Neural progenitor cell (in vitro differentiated cells): ENCODE measurements around the gene SLC25A29. TPM values are rescaled to one million over a fixed set of nuclear protein-coding genes. Genes with fewer than 3 reads are reported as not detected.

Experiments
- DNase-seq: peaks from one replicate; pipeline ENCODE4 v3.0.0-alpha.2; 2016; ENCODE audit warnings: low spot score
- H2AFZ ChIP-seq: fragments of 200-600 bp; sonication (generic); replicated peaks from 2 replicates; pipeline ENCODE4 v1.6.1; 2016; ENCODE audit warnings: antibody characterized with exemption
- H3F3A ChIP-seq: fragments of 200-600 bp; sonication (generic); 2 replicates; pipeline ENCODE4 v1.6.1; 2016; ENCODE audit warnings: antibody characterized with exemption, low read depth
- H3K27ac ChIP-seq: fragments of 200-600 bp; sonication (generic); 2 replicates; pipeline ENCODE4 v1.5.1; 2016; ENCODE audit warnings: mild to moderate bottlenecking
- H3K27me3 ChIP-seq: fragments of 200-600 bp; sonication (generic); 2 replicates; pipeline ENCODE4 v1.6.1; 2016; ENCODE audit warnings: mild to moderate bottlenecking, moderate library complexity
- H3K36me3 ChIP-seq: fragments of 200-600 bp; sonication (generic); 2 replicates; pipeline ENCODE4 v1.5.1; 2016
- H3K4me1 ChIP-seq: fragments of 200-600 bp; sonication (generic); 2 replicates; pipeline ENCODE4 v1.6.1; 2016; ENCODE audit warnings: mixed run types
- H3K4me2 ChIP-seq: fragments of 200-600 bp; sonication (generic); 2 replicates; pipeline ENCODE4 v1.6.1; 2016
- H3K4me3 ChIP-seq: fragments of 200-600 bp; sonication (generic); 2 replicates; pipeline ENCODE4 v1.5.1; 2016
- H3K79me2 ChIP-seq: fragments of 200-600 bp; sonication (generic); 2 replicates; pipeline ENCODE4 v1.6.1; 2016; ENCODE audit warnings: low read depth
- H3K9ac ChIP-seq: fragments of 200-600 bp; sonication (generic); 2 replicates; pipeline ENCODE4 v1.6.1; 2016
- H3K9me3 ChIP-seq: fragments of 200-600 bp; sonication (generic); 2 replicates; pipeline ENCODE4 v1.5.1; 2016; ENCODE audit warnings: low read depth
- H4K20me1 ChIP-seq: fragments of 200-600 bp; sonication (generic); 2 replicates; pipeline ENCODE4 v1.6.1; 2016; ENCODE audit warnings: low read depth
- H3K27ac Mint-ChIP-seq: 3 replicates; pipeline ENCODE4 v1.8.0; 2021; ENCODE audit warnings: mixed read lengths
- H3K27me3 Mint-ChIP-seq: 2 replicates; pipeline ENCODE4 v1.8.0; 2022; ENCODE audit warnings: low read depth, mild to moderate bottlenecking, inconsistent platforms, moderate library complexity, mixed read lengths; ENCODE audit not compliant: insufficient read depth
- H3K36me3 Mint-ChIP-seq: 3 replicates; pipeline ENCODE4 v1.8.0; 2021; ENCODE audit warnings: mixed read lengths
- H3K4me1 Mint-ChIP-seq: 3 replicates; pipeline ENCODE4 v1.8.0; 2021; ENCODE audit warnings: mixed read lengths
- H3K4me3 Mint-ChIP-seq: 3 replicates; pipeline ENCODE4 v1.8.0; 2021; ENCODE audit warnings: mild to moderate bottlenecking, moderate library complexity, mixed read lengths
- H3K9me3 Mint-ChIP-seq: 3 replicates; pipeline ENCODE4 v1.8.0; 2020; ENCODE audit warnings: mixed read lengths
- CTCF ChIP-seq: fragments of 200-600 bp; sonication (generic); IDR thresholded peaks from 2 replicates; pipeline ENCODE4 v1.5.1; 2017; ENCODE audit warnings: antibody characterized with exemption, mild to moderate bottlenecking
- EZH2 ChIP-seq: fragments of 200-600 bp; sonication (generic); IDR thresholded peaks from 2 replicates; pipeline ENCODE4 v1.6.1; 2017; ENCODE audit warnings: antibody characterized with exemption, mild to moderate bottlenecking, moderate library complexity
- EZH2phosphoT487 ChIP-seq: fragments of 200-600 bp; sonication (generic); IDR thresholded peaks from 2 replicates; pipeline ENCODE4 v1.6.1; 2017; ENCODE audit warnings: antibody characterized with exemption
- total RNA-seq: library from RNA; depleted of rRNA; stranded (reverse); fragments of >200 nt; gene quantifications from 2 replicates; pipeline ENCODE4 v1.2.3, GENCODE V29; 2015; ENCODE audit warnings: low replicate concordance

Gene SLC25A29
- total RNA-seq, 1 donor from 2014 or later: 103 TPM

GRCh38 chr14:100306998-100307765 is 938 bp upstream of the SLC25A29 start:
- H3K4me3 ChIP-seq: peak overlapping the region; percentile 100
- peaks cover 69% of the 10 kb centered on the region for H4K20me1 ChIP-seq
- peaks cover 50% of the 10 kb centered on the region for H3K4me1 Mint-ChIP-seq
- peak overlapping the region; percentile 90 for H3K9ac ChIP-seq
- H3K9me3 Mint-ChIP-seq: no peaks in the 10 kb centered on the region
- peaks cover 5% of the 10 kb centered on the region for H3K36me3 Mint-ChIP-seq
- no peak for TF ChIP-seq EZH2phosphoT487
- no peak for TF ChIP-seq EZH2
- TF ChIP-seq CTCF: no peak
- DNase-seq: peak; percentile 62
- H3K79me2 ChIP-seq: peaks cover 70% of the 10 kb centered on the region
- H3K36me3 ChIP-seq: no peaks in the 10 kb centered on the region
- peak overlapping the region; percentile 56 for H3K27ac ChIP-seq
- H3K27me3 Mint-ChIP-seq: peaks cover 10% of the 10 kb centered on the region
- H3K4me2 ChIP-seq: peak overlapping the region; percentile 86
- H3K27ac Mint-ChIP-seq: peak overlapping the region; percentile 87
- H3K9me3 ChIP-seq: no peaks in the 10 kb centered on the region
- H2AFZ ChIP-seq: peak overlapping the region; percentile 60
- H3K27me3 ChIP-seq: no peaks in the 10 kb centered on the region
- peak overlapping the region; percentile 93 for H3K4me3 Mint-ChIP-seq
- peaks cover 48% of the 10 kb centered on the region for H3K4me1 ChIP-seq
- H3F3A ChIP-seq: peaks cover 12% of the 10 kb centered on the region

GRCh38 chr14:100305324-100306100 is 732 bp downstream of the SLC25A29 start:
- peaks cover 5% of the 10 kb centered on the region for H3K36me3 Mint-ChIP-seq
- peak; percentile 69 for DNase-seq
- H3K4me1 ChIP-seq: peaks cover 32% of the 10 kb centered on the region
- TF ChIP-seq EZH2phosphoT487 (no peak), CTCF (no peak), EZH2 (no peak)
- peaks cover 36% of the 10 kb centered on the region for H3K4me1 Mint-ChIP-seq
- peak overlapping the region; percentile 74 for H3K27ac Mint-ChIP-seq
- H3K27me3 Mint-ChIP-seq: peaks cover 11% of the 10 kb centered on the region
- peaks cover 80% of the 10 kb centered on the region for H4K20me1 ChIP-seq
- H3K9ac ChIP-seq: peak overlapping the region; percentile 65
- H3F3A ChIP-seq: peaks cover 12% of the 10 kb centered on the region
- no peaks in the 10 kb centered on the region for H3K9me3 Mint-ChIP-seq
- H3K27ac ChIP-seq: peak overlapping the region; percentile 76
- peak overlapping the region; percentile 86 for H3K4me2 ChIP-seq
- H3K36me3 ChIP-seq: no peaks in the 10 kb centered on the region
- H3K4me3 Mint-ChIP-seq: peak overlapping the region; percentile 95
- peaks cover 87% of the 10 kb centered on the region for H3K79me2 ChIP-seq
- peak overlapping the region; percentile 31 for H2AFZ ChIP-seq
- peak overlapping the region; percentile 100 for H3K4me3 ChIP-seq
- H3K9me3 ChIP-seq: no peaks in the 10 kb centered on the region
- H3K27me3 ChIP-seq: no peaks in the 10 kb centered on the region

GRCh38 chr14:100304825-100305323 is 1.4 kb downstream of the SLC25A29 start:
- H3K9ac ChIP-seq: peak overlapping the region; percentile 65
- peaks cover 32% of the 10 kb centered on the region for H3K4me1 ChIP-seq
- H3K4me3 Mint-ChIP-seq: peak overlapping the region; percentile 95
- peak overlapping the region; percentile 86 for H3K4me2 ChIP-seq
- peaks cover 5% of the 10 kb centered on the region for H3K36me3 Mint-ChIP-seq
- peak overlapping the region; percentile 74 for H3K27ac Mint-ChIP-seq
- peak; percentile 80 for DNase-seq
- H3K27me3 Mint-ChIP-seq: peaks cover 11% of the 10 kb centered on the region
- no peaks in the 10 kb centered on the region for H3K9me3 Mint-ChIP-seq
- peaks cover 12% of the 10 kb centered on the region for H3F3A ChIP-seq
- H3K79me2 ChIP-seq: peaks cover 94% of the 10 kb centered on the region
- H3K4me3 ChIP-seq: peak overlapping the region; percentile 100
- H3K27me3 ChIP-seq: no peaks in the 10 kb centered on the region
- TF ChIP-seq EZH2phosphoT487 (no peak), CTCF (no peak), EZH2 (no peak)
- H3K36me3 ChIP-seq: no peaks in the 10 kb centered on the region
- no peaks in the 10 kb centered on the region for H3K9me3 ChIP-seq
- no peak overlapping the region for H2AFZ ChIP-seq
- H4K20me1 ChIP-seq: peaks cover 84% of the 10 kb centered on the region
- peak overlapping the region; percentile 76 for H3K27ac ChIP-seq
- H3K4me1 Mint-ChIP-seq: peaks cover 36% of the 10 kb centered on the region
